Keratinocyte (primary cell): ENCODE measurements around the gene SNCA.

Source experiments
- CTCF ChIP-seq, 3 experiments: IDR thresholded peaks in 1 of 3; conservative IDR thresholded peaks in 1 of 3; optimal IDR thresholded peaks in 1 of 3; 2 replicates in 2 of 3; 3 replicates in 1 of 3; pipeline versions ENCODE3 to v1.5.1; 2011; ENCODE audit warnings: low read length in 3 of 3, mild to moderate bottlenecking in 3 of 3, moderate library complexity in 2 of 3, control low read depth in 1 of 3, inconsistent platforms in 1 of 3; ENCODE audit not compliant: insufficient read depth in 2 of 3; ENCODE audit errors: extremely low read depth in 1 of 3
- EZH2 ChIP-seq: IDR thresholded peaks from one replicate; pipeline ENCODE4 v1.6.1; 2012; ENCODE audit warnings: inconsistent platforms, mild to moderate bottlenecking, low read length, moderate library complexity

- TF ChIP-seq CTCF (optimal IDR thresholded peaks at IDR 0.05 in 1 of 3, IDR thresholded peaks at IDR 0.05 in 1 of 3, conservative IDR thresholded peaks at IDR 0.05 in 1 of 3; ENCODE audit: extremely low read depth in 1 of 3, insufficient read depth in 2 of 3, low read length in 3 of 3) (no peak), EZH2 (no peak)
These were observed 162.0 kb downstream of the SNCA start for GRCh38 chr4:89674876-89675459.
